Measurements from ENCODE around the gene SNAP25. TPM values are rescaled to one million over a fixed set of nuclear protein-coding genes. Genes with fewer than 3 reads are reported as not detected.

The SNAP25 gene
- total and polyA plus RNA-seq, 10 of the 15 experiments (the other 5 are each of a cell fraction or from before 2014, with no cell fraction given), result not detected

- no peak for TF ChIP-seq ZNF592 (IDR thresholded peaks at IDR 0.05)
Measured at GRCh38 chr20:10264166-10264558, 45.5 kb downstream of the SNAP25 start (continued).

GRCh38 chr20:10268636-10269035, 50.0 kb downstream of the SNAP25 start:
- ATAC-seq (no peak), FAIRE-seq (no peak), DNase-seq (ENCODE audit: low read depth, low spot score) (no peak)
- no peaks in the 10 kb centered on the region for H3K79me2 ChIP-seq (ENCODE audit: control insufficient read depth, insufficient read depth, low read length)
- no peaks in the 10 kb centered on the region for H3K4me1 ChIP-seq (ENCODE audit: control insufficient read depth, insufficient read depth, low read length)
- no peak overlapping the region for H3K27ac ChIP-seq (ENCODE audit: control insufficient read depth, insufficient read depth)
- in situ Hi-C loops (cut with MboI) (no loop called here), intact Hi-C loops (cut with micrococcal nuclease; ENCODE audit: unreplicated experiment) (no loop called here)
- POLR2A ChIA-PET, result no interaction called here
- BruUV-seq (replicated peaks), result no TSS peak
- no peaks in the 10 kb centered on the region for H3K36me3 ChIP-seq (ENCODE audit: control insufficient read depth in 2 of 2, insufficient read depth in 2 of 2, low read length in 1 of 2)
- H3K9me3 ChIP-seq (replicated peaks; ENCODE audit: control insufficient read depth, insufficient read depth, low read length), result no peaks in the 10 kb centered on the region
- CTCF ChIA-PET, result no interaction called here
- no peak overlapping the region for H3K9ac ChIP-seq (ENCODE audit: control insufficient read depth, insufficient read depth, low read length)
- no peak overlapping the region for H3K4me2 ChIP-seq (ENCODE audit: control insufficient read depth, insufficient read depth)
- no peak overlapping the region for H2AFZ ChIP-seq (ENCODE audit: control insufficient read depth, low read depth, low read length)
- no peaks in the 10 kb centered on the region; a peak in 1 of 4 replicates for H3K27me3 ChIP-seq (replicated peaks in 1 of 2; ENCODE audit: control insufficient read depth in 2 of 2, insufficient read depth in 2 of 2, low read length in 1 of 2)
- TF ChIP-seq IRF3 (IDR thresholded peaks at IDR 0.05), result no peak
- TF ChIP-seq RCOR1 (conservative IDR thresholded peaks at IDR 0.05; ENCODE audit: low read depth, low read length), result no peak
- no peak for TF ChIP-seq NFXL1 (IDR thresholded peaks at IDR 0.05; ENCODE audit: borderline replicate concordance)
- TF ChIP-seq BRCA1 (IDR thresholded peaks at IDR 0.05; ENCODE audit: low read depth, low read length), result no peak
- TF ChIP-seq ZNF687 (IDR thresholded peaks at IDR 0.05), result no peak
- TF ChIP-seq SPI1 (IDR thresholded peaks at IDR 0.05; ENCODE audit: borderline replicate concordance, insufficient read depth, low read depth, low read length), result no peak
- no peaks in the 10 kb centered on the region for H4K20me1 ChIP-seq (ENCODE audit: control insufficient read depth, insufficient read depth)
- RAD21 ChIA-PET (ENCODE audit: unreplicated experiment), result no interaction called here
- SMC1A ChIA-PET (ENCODE audit: uncharacterized antibody, unreplicated experiment), result no interaction called here
- no peak overlapping the region for H3K4me3 ChIP-seq
- WGBS (ENCODE audit: insufficient coverage, insufficient replicate concordance, low lambda C conversion rate, missing lambda C conversion rate), result 14% methylated on average over 3 of the region's 3 CpGs
